HG03571 (cell line): Measurements from ENCODE around the gene RIC1.

Experiments used
- ATAC-seq: cut with Tn5 transposase; IDR thresholded peaks from one replicate; pipeline ENCODE4 v1.9.1; 2021; ENCODE audit not compliant: unreplicated experiment

The RIC1 gene

DNA sequence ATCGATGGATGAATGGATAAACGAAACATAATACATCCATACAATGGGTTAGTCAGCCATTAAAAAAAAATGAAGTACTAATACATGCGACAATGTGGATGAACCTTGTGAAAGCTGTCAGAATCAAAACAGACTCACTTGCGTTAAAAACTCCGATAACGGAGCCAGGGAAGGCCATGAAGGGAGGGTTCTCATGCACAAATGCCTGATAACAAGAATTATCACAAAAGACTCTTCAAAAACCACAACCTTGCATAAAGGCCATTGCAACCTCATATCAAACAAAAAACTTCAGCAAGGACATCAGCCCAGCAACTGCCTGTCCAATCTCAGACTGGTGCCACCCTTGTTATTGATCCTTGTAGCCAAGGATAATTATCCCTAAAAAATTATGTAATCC is 190.3 kb downstream of the RIC1 start:
- no peak for ATAC-seq

DNA sequence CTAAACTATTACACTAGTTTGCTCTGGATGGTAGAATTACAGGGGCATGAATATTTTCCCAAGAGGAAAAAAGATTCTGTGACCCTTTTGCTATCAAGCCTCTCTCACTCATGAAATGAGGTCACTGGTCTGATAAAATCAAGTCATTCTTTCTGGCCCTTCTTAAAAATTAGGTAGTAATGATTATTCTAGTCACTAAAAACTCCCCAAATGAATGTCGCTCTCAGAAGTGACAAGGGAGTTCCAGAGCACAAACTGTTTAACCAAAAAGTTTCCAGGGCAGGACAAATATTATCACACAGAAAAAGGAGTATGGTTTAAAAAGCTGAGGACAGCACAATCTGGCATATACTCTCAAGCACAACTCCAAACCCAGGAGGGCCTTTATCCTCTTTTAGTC is 191.5 kb downstream of the RIC1 start:
- ATAC-seq, result no peak

DNA sequence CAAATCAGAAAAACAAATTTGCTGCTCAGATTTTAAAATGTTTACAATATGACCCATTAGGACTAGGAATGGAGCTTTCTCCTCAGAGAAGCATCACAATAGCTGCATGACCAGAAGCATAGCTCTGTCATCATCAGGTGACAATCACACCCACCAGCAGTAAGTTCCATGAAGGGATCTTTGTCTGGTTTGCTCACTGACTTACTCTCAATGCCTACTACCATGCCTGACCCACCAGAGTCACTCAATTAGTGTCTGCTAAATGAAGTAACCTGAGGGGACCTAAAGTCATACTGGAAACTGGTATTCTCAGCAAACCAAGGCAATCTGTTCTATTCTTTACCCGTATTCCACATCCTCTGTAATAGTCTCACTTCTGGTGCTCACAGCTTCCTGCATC is 196.3 kb downstream of the RIC1 start:
- no peak for ATAC-seq
